GM21447 (cell line): Measurements from ENCODE around the gene ADCYAP1.

ENCODE experiments used
- ATAC-seq: cut with Tn5 transposase; IDR thresholded peaks from one replicate; pipeline ENCODE4 v1.9.1; 2021; ENCODE audit not compliant: unreplicated experiment

The ADCYAP1 gene

GRCh38 chr18:908758-909724 is 4.4 kb downstream of the ADCYAP1 start:
- ATAC-seq: no peak

- no peak for ATAC-seq
Measured at GRCh38 chr18:910247-910646, 5.6 kb downstream of the ADCYAP1 start.

GRCh38 chr18:911025-911424 is 6.4 kb downstream of the ADCYAP1 start:
- no peak for ATAC-seq

GRCh38 chr18:911486-911885 is 6.8 kb downstream of the ADCYAP1 start:
- no peak for ATAC-seq

- ATAC-seq: no peak
Measured at GRCh38 chr18:916562-916961, 11.9 kb downstream of the ADCYAP1 start.

DNA sequence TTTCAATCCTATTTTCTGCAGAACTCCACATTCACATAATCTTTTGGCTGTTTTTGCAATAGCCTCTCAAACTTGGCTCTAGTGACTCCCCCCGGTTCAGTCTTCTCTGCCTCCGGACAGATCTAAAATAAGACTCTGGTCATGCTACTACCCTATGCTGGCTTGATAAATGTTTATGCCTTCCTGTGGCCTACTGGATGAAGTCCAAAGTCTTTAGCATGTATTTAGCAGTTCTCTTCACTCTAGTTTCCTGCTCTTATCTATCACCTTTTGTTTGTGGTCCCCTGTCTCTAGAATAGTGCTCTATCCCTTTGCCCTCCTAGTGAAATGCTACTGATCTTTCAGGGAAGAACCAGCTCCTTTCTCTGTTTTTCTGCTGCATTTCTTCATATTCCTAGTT is 14.4 kb downstream of the ADCYAP1 start:
- ATAC-seq: no peak

GRCh38 chr18:923144-923866 is 18.6 kb downstream of the ADCYAP1 start:
- no peak for ATAC-seq

GRCh38 chr18:924987-925386 is 20.3 kb downstream of the ADCYAP1 start:
- no peak for ATAC-seq

DNA sequence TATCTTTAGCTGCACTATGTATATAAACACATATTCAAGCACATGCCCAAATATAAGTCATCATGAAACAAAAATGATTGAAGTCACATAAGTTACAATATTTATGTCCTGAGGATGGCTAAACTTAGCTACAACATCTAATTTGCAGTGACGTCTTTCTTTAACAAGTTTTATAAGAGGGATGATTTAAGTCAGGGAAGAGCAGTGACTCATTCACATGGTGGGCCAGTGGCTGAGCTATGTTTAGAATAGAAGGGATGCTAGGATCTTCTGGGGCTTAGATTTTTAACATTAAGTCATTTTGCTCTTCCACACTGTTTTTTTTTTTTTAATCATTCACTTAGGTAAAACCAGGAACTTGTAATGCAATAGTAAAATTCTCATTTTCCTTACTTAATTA is 22.3 kb downstream of the ADCYAP1 start:
- no peak for ATAC-seq

- no peak for ATAC-seq
Measured at GRCh38 chr18:933082-933481, 28.4 kb downstream of the ADCYAP1 start.

GRCh38 chr18:934518-935133 is 30.0 kb downstream of the ADCYAP1 start:
- no peak for ATAC-seq

- ATAC-seq: no peak
Measured at GRCh38 chr18:936941-937340, 32.3 kb downstream of the ADCYAP1 start.

DNA sequence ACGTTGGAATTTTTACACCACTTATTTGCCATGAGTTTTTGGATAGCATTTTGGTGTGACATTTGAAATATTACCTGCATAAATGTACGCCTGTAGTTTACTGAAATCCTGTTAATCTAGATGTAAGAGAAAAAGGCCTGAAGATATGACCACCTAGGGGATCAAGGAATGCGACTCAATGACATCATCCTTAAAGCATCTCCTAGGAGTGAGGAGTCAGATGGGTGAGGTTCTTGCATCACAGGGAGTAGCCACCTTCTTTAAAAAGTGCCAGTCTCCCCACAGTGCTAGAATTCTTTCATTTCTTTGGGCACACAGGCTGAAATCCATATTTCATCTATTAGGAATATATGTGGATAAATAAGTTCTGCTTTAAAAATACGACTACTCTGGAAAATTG is 34.5 kb downstream of the ADCYAP1 start:
- ATAC-seq: no peak

GRCh38 chr18:939958-940357 is 35.3 kb downstream of the ADCYAP1 start:
- ATAC-seq: no peak

DNA sequence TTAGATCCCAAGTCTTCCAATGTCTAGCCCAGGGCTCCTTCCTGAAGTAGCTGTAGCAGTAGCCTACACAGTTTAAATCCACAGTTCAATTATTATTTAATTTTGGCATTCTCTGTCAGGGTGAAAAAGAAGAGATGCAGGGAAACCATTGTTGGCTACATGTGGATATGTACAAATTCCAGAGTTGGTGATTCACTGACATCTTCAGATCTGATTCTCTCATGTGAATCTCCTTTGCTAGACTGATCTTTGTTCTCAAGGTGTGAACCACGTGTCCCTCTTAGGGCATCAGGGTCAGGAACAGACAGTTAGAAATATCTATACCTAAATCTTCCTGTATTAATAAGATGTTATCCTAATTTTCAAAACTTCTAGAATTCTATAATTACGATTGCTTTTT is 36.7 kb downstream of the ADCYAP1 start:
- no peak for ATAC-seq

DNA sequence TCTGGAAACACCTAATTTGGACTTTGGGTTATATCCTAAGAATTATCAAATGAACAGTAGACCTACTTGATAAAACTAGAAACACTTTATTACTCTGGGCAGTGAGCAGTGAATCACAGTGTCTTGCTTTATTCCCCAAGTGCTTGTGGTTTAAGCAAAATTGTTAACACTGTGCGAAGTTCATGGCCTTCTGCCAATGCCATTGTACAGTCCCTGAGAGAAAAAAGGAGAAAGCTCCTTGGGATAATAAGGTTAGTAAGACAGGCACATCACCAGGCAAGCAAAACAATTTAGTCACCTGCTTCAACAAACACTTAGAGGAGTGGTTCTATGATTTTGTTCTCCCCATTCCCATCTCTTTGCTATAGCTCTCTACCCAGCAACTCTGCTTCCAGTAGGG is 39.8 kb downstream of the ADCYAP1 start:
- no peak for ATAC-seq

DNA sequence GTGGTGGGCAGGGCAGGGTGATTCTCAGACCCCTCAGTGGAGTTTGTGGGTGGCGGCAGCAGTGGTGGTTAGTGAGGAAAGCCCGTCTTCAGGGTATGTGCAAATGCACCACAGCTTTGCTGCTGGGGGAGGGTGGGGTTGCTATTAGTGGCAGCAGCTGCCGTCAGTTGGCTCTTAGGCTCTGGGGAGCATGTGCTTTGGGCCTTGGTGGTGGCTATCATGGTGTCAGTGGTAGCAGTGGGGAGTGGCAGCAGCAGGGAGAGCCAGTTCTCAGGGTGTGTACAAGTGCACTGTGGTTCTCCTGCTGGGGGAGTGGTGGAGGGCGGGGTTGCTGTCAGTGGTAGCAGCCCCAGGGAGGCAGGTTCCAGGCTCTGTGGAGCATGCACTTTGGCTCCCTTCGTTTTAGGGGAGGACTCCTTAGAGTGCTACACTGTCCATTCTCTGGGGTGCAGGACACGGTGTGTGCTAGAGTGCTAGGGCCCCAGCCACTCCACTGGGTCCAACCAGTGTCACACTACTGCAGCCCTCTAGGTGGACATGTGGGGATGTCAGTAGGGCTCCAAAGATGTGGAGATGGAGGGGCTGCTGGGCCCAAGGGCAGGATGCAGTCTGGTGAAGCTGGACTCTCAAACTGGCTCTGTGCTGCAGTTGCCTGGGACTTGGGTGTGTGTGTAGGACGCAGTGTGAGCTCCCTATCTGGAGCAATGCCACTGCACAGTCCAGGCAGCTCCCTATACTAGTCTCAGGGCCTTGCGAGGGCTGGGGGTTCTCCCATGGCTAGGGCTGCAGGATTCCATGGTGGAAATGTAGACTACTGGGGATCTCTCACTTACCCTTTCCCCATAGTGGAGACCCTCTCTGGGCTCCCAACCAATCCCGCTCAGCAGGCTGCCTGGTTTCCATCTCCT is 45.3 kb downstream of the ADCYAP1 start:
- ATAC-seq: no peak

DNA sequence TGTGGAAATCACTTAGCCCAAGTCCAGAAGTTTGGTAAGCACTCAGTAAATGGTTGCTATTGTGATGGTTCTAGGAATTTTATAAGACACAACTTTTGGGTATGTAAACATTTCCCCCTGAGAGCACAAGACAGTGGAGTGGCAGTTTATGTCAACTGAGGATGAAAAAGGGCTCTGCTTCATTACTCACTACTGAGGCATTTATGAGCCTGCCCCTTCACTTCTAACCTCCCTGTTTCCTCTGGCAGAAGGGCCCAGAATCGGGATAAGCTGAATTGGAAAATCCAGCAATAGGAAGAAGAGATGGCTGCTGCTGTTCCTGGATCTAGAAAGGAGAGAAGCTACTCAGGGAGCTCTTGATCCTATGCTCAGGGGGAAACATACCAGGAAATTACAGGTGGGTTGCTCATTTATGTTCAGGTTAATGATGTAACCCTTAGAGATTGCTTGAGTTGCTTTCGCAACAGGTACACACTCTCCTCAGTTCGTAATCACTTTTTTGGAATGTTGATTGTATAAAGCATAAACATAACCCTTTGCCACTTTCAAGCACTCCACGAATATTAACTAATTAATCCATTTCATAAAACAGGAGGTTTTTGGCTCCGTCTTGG is 46.3 kb downstream of the ADCYAP1 start:
- ATAC-seq: no peak

GRCh38 chr18:955384-956066 is 50.9 kb downstream of the ADCYAP1 start:
- no peak for ATAC-seq

- ATAC-seq: no peak
Measured at GRCh38 chr18:957829-958228, 53.2 kb downstream of the ADCYAP1 start.
